SK-N-SH (cell line): ENCODE measurements around the gene ACACA. TPM values are rescaled to one million over a fixed set of nuclear protein-coding genes. Genes with fewer than 3 reads are reported as not detected.

Experiments used
- CTCF ChIA-PET: fragments of 300-600, 350-600 bp; formaldehyde crosslinking; extraction: SDS; loops from one replicate; lab custom pipeline; 2021; lab: Yijun Ruan, JAX
- POLR2A ChIA-PET: fragments of 350-600 bp; sonication (Branson Sonifier 250); formaldehyde crosslinking; extraction: SDS; loops from one replicate; lab custom pipeline; 2020; ENCODE audit warnings: antibody characterized with exemption, inconsistent platforms; lab: Yijun Ruan, JAX
- DNase-seq: peaks from one replicate; pipeline ENCODE4 v3.0.0; 2012
- H2AFZ ChIP-seq: fragments of 200-600 bp; sonication (generic); 2 replicates; pipeline ENCODE4 v1.8.1; 2016; ENCODE audit warnings: antibody characterized with exemption, mild to moderate bottlenecking, low read depth
- H3F3A ChIP-seq: fragments of 200-600 bp; sonication (generic); replicated peaks from 2 replicates; pipeline ENCODE3; 2016; ENCODE audit warnings: antibody characterized with exemption, mild to moderate bottlenecking; ENCODE audit not compliant: insufficient read depth
- H3K27ac ChIP-seq, 2 experiments: fragments of 200-500 bp in 1 of 2; fragments of 200-600 bp in 1 of 2; sonication (Bioruptor generic) in 1 of 2; sonication (generic), shearing (Covaris generic) in 1 of 2; 2 replicates each; pipeline versions ENCODE4 v1.5.1 to v1.6.1; 2014 to 2016; ENCODE audit warnings: low read depth in 2 of 2, inconsistent platforms in 1 of 2, low read length in 1 of 2, mild to moderate bottlenecking in 1 of 2, mixed read lengths in 1 of 2
- H3K27me3 ChIP-seq: fragments of 200-600 bp; sonication (generic), shearing (Covaris generic); 2 replicates; pipeline ENCODE4 v1.6.1; 2016; ENCODE audit warnings: mixed run types; ENCODE audit not compliant: insufficient read depth
- H3K36me3 ChIP-seq, 2 experiments: fragments of 200-500 bp in 1 of 2; fragments of 200-600 bp in 1 of 2; sonication (Bioruptor generic) in 1 of 2; sonication (generic) in 1 of 2; replicated peaks in 1 of 2; 2 replicates each; pipeline versions ENCODE3 to v1.5.1; 2014 to 2016; ENCODE audit warnings: low read length in 1 of 2, mild to moderate bottlenecking in 1 of 2; ENCODE audit not compliant: insufficient read depth in 2 of 2, control insufficient read depth in 1 of 2
- H3K4me1 ChIP-seq, 2 experiments: fragments of 200-500 bp in 1 of 2; fragments of 200-600 bp in 1 of 2; sonication (Bioruptor generic) in 1 of 2; sonication (generic), shearing (Covaris generic) in 1 of 2; 2 replicates each; pipeline versions ENCODE4 v1.5.1 to v1.6.1; 2014 to 2016; ENCODE audit warnings: low read depth in 1 of 2, low read length in 1 of 2, mixed run types in 1 of 2; ENCODE audit not compliant: insufficient read depth in 2 of 2, control insufficient read depth in 1 of 2
- H3K4me2 ChIP-seq: fragments of 200-600 bp; sonication (generic), shearing (Covaris generic); 2 replicates; pipeline ENCODE4 v1.6.1; 2017; ENCODE audit warnings: mixed run types
- H3K4me3 ChIP-seq, 2 experiments: fragments of 200-500 bp in 1 of 2; fragments of 200-600 bp in 1 of 2; sonication (Bioruptor generic) in 1 of 2; sonication (generic), shearing (Covaris generic) in 1 of 2; 2 replicates each; pipeline versions ENCODE4 v1.5.1 to v1.8.1; 2014 to 2016; ENCODE audit warnings: low read depth in 2 of 2, inconsistent platforms in 1 of 2, low read length in 1 of 2, mild to moderate bottlenecking in 1 of 2, mixed read lengths in 1 of 2, moderate library complexity in 1 of 2
- H3K79me2 ChIP-seq: fragments of 200-600 bp; sonication (generic); 2 replicates; pipeline ENCODE4 v1.8.1; 2017; ENCODE audit warnings: mild to moderate bottlenecking; ENCODE audit not compliant: insufficient read depth
- H3K9ac ChIP-seq: fragments of 200-600 bp; sonication (generic); 2 replicates; pipeline ENCODE4 v1.6.1; 2017; ENCODE audit warnings: mixed run types
- H3K9me2 ChIP-seq: fragments of 200-600 bp; sonication (generic); 2 replicates; pipeline ENCODE4 v1.6.1; 2017; ENCODE audit warnings: mixed run types
- H3K9me3 ChIP-seq: fragments of 200-600 bp; sonication (generic); 2 replicates; pipeline ENCODE4 v1.6.1; 2017; ENCODE audit warnings: mixed run types, mild to moderate bottlenecking, moderate library complexity
- H4K20me1 ChIP-seq: fragments of 200-600 bp; sonication (generic); 2 replicates; pipeline ENCODE4 v1.6.1; 2017; ENCODE audit warnings: mild to moderate bottlenecking, mixed run types; ENCODE audit not compliant: insufficient read depth
- EZH2phosphoT487 ChIP-seq: fragments of 200-600 bp; sonication (generic); IDR thresholded peaks from 2 replicates; pipeline ENCODE4 v1.6.1; 2017; ENCODE audit warnings: low read depth, mixed run types, mild to moderate bottlenecking, antibody characterized with exemption, moderate library complexity, borderline replicate concordance
- FOSL2 ChIP-seq: IDR thresholded peaks from 2 replicates; pipeline ENCODE4 v1.4.0; 2012; ENCODE audit warnings: low read depth, mild to moderate bottlenecking, moderate library complexity, borderline replicate concordance
- FOXM1 ChIP-seq: IDR thresholded peaks from 2 replicates; pipeline ENCODE4 v1.4.0; 2012; ENCODE audit warnings: low read depth, mild to moderate bottlenecking
- GABPA ChIP-seq: IDR thresholded peaks from 2 replicates; pipeline ENCODE4 v1.4.0; 2012; ENCODE audit warnings: low read depth, mild to moderate bottlenecking
- MEF2A ChIP-seq: IDR thresholded peaks from 2 replicates; pipeline ENCODE4 v1.4.0; 2012; ENCODE audit warnings: low read depth, borderline replicate concordance
- MXI1 ChIP-seq: IDR thresholded peaks from 2 replicates; pipeline ENCODE4 v1.6.1; 2012; ENCODE audit warnings: mild to moderate bottlenecking, low read depth, low read length, improper control_type of control experiment
- POLR2AphosphoS5 ChIP-seq: IDR thresholded peaks from 2 replicates; pipeline ENCODE4 v1.6.1; 2012; ENCODE audit warnings: low read depth, low read length
- RAD21 ChIP-seq: IDR thresholded peaks from 2 replicates; pipeline ENCODE4 v1.6.1; 2012; ENCODE audit warnings: mild to moderate bottlenecking, low read length
- RCOR1 ChIP-seq: fragments of 150-350 bp; IDR thresholded peaks from 2 replicates; pipeline ENCODE4 v1.6.1; 2017; ENCODE audit warnings: antibody characterized with exemption, low read length
- RXRA ChIP-seq: IDR thresholded peaks from 2 replicates; pipeline ENCODE4 v1.4.0; 2012; ENCODE audit warnings: low read depth, mild to moderate bottlenecking, borderline replicate concordance
- SIN3A ChIP-seq: IDR thresholded peaks from 2 replicates; pipeline ENCODE4 v1.6.1; 2012; ENCODE audit warnings: low read depth, mild to moderate bottlenecking, low read length, moderate library complexity, borderline replicate concordance
- SMC3 ChIP-seq: IDR thresholded peaks from 2 replicates; pipeline ENCODE4 v1.6.1; 2012; ENCODE audit warnings: low read depth, low read length, improper control_type of control experiment
- TAF1 ChIP-seq: IDR thresholded peaks from 2 replicates; pipeline ENCODE4 v1.6.1; 2012; ENCODE audit warnings: low read depth, mild to moderate bottlenecking, low read length, moderate library complexity, borderline replicate concordance
- TCF12 ChIP-seq: IDR thresholded peaks from 2 replicates; pipeline ENCODE4 v1.4.0; 2012
- WGBS: methylation state at CpG from one replicate; pipeline ENCODE4 v1.1.6; 2017; ENCODE audit warnings: low lambda C conversion rate; 5-methylcytosine and 5-hydroxymethylcytosine counted together
- polyA plus RNA-seq, 3 experiments: library from polyadenylated mRNA; depleted of rRNA; stranded (reverse); fragments of >200 nt; gene quantifications; 2 replicates each; pipeline ENCODE4 v1.2.3, GENCODE V29; 2012
- TF ChIP-seq, protein P1 (sequence below): IDR thresholded peaks from 2 replicates; pipeline ENCODE4 v1.6.1; 2012; ENCODE audit warnings: mild to moderate bottlenecking, low read depth, low read length, moderate library complexity

The ACACA gene
- polyA plus RNA-seq, 1 of the 3 experiments (the other 2 are of a cell fraction) = 27.2 TPM

DNA sequence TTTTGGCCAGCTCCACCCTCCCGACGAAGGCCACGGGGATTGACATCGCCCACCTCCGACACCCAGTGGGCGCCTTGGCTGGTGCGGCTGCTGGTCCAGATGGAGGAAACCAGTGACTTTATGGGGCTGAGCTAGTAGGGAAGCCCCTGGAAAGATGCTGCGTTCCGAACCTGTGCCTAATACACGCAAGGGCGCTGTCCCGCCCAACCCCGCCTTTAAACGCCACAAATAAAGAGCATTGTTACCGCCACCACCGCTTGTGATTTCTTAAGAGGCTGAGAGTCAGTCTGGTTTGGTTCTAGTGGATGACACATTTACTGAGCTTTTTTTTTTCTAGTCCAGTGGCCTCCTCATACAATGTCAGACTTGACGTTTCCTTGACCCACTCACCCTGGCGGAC, 350.0 kb downstream of the ACACA start:
- no peak for DNase-seq
- Histone ChIP-seq H3K79me2 (no peaks in the 10 kb centered on the region), H3K4me3 (no peak overlapping the region), H3K4me2 (no peak overlapping the region), H2AFZ (no peak overlapping the region), H3K4me1 (no peaks in the 10 kb centered on the region), H3K9me3 (no peaks in the 10 kb centered on the region), H3K9me2 (no peaks in the 10 kb centered on the region), H4K20me1 (no peaks in the 10 kb centered on the region), H3K9ac (no peak overlapping the region), H3K27ac (no peak overlapping the region), H3F3A (no peaks in the 10 kb centered on the region), H3K36me3 (peaks cover 11 to 16% of the 10 kb centered on the region in 2 experiments), H3K27me3 (no peaks in the 10 kb centered on the region)
- TF ChIP-seq EZH2phosphoT487 (no peak), SMC3 (no peak), RCOR1 (no peak), TCF12 (no peak), FOSL2 (no peak), RXRA (no peak), FOXM1 (no peak), GABPA (no peak), MEF2A (no peak), MXI1 (no peak), TAF1 (no peak), RAD21 (no peak), SIN3A (no peak)
- TF ChIP-seq, protein P1, sequence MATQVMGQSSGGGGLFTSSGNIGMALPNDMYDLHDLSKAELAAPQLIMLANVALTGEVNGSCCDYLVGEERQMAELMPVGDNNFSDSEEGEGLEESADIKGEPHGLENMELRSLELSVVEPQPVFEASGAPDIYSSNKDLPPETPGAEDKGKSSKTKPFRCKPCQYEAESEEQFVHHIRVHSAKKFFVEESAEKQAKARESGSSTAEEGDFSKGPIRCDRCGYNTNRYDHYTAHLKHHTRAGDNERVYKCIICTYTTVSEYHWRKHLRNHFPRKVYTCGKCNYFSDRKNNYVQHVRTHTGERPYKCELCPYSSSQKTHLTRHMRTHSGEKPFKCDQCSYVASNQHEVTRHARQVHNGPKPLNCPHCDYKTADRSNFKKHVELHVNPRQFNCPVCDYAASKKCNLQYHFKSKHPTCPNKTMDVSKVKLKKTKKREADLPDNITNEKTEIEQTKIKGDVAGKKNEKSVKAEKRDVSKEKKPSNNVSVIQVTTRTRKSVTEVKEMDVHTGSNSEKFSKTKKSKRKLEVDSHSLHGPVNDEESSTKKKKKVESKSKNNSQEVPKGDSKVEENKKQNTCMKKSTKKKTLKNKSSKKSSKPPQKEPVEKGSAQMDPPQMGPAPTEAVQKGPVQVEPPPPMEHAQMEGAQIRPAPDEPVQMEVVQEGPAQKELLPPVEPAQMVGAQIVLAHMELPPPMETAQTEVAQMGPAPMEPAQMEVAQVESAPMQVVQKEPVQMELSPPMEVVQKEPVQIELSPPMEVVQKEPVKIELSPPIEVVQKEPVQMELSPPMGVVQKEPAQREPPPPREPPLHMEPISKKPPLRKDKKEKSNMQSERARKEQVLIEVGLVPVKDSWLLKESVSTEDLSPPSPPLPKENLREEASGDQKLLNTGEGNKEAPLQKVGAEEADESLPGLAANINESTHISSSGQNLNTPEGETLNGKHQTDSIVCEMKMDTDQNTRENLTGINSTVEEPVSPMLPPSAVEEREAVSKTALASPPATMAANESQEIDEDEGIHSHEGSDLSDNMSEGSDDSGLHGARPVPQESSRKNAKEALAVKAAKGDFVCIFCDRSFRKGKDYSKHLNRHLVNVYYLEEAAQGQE = no peak
- CTCF ChIA-PET = interaction anchor here (1.2 to 2.4 kb wide), 5 partner anchors 10 to 454 kb away, joined by 3 to 19 read pairs (median 6); no protein-coding TSS in a partner anchor
- POLR2A ChIA-PET = interaction anchor here (0.6 kb wide), 1 partner anchor 90 kb away, joined by 4 read pairs; no protein-coding TSS in a partner anchor
- 97% methylated on average over 16 of the region's 18 CpGs for WGBS

DNA sequence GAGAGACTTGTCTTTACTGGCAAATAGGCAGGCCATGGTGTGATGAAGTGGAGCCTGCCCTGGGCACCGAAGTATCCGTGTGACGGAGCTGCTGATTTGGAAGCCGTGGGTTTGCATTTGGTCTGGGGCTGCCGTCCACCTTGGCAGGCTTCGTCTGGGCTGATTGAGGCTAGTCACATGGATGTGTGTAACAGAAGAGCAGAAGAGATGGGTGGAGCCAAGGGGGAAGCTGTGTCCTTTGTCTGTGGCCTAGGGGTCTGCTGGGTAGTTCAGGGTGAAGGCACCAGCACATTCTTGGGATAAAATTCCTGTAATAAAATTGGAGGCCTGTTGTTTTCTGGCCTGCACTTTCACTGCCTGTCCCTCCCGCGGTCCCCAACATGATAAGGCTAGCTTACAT, 351.7 kb downstream of the ACACA start:
- Histone ChIP-seq H3K27ac (no peak overlapping the region), H3K36me3 (peaks cover 11 to 16% of the 10 kb centered on the region in 2 experiments), H3K4me1 (no peaks in the 10 kb centered on the region), H3K4me2 (no peak overlapping the region), H3F3A (no peaks in the 10 kb centered on the region), H3K4me3 (no peak overlapping the region), H3K9me2 (no peaks in the 10 kb centered on the region), H3K27me3 (no peaks in the 10 kb centered on the region), H3K79me2 (no peaks in the 10 kb centered on the region), H3K9me3 (no peaks in the 10 kb centered on the region), H2AFZ (no peak overlapping the region), H4K20me1 (no peaks in the 10 kb centered on the region), H3K9ac (no peak overlapping the region)
- no peak for TF ChIP-seq POLR2AphosphoS5
- CTCF ChIA-PET = interaction anchor here (1.5 to 2.1 kb wide), 3 partner anchors 9 to 425 kb away, joined by 5 to 7 read pairs (median 5); no protein-coding TSS in a partner anchor
- POLR2A ChIA-PET = no interaction called here
- WGBS = 94% methylated on average over 7 of the region's 8 CpGs
- no peak for DNase-seq
